HG02610 (cell line): ENCODE results near the gene MUC21.
"Not testable (repeated sequence)": the region's sequence is repeated elsewhere in the genome, so short reads cannot be mapped to it uniquely, and the experiment has no call there.

ENCODE experiments used
- ATAC-seq: cut with Tn5 transposase; IDR thresholded peaks from one replicate; pipeline ENCODE4 v1.9.1; 2021; ENCODE audit warnings: mild to moderate bottlenecking, moderate library complexity; ENCODE audit not compliant: unreplicated experiment

The MUC21 gene

GRCh38 chr6:31005249-31006020 is 21.9 kb downstream of the MUC21 start:
- no peak for ATAC-seq

- ATAC-seq: no peak
Measured at GRCh38 chr6:31007694-31008093, 24.2 kb downstream of the MUC21 start.

- ATAC-seq: no peak
Measured at GRCh38 chr6:31008165-31008564, 24.6 kb downstream of the MUC21 start.

- no peak for ATAC-seq
Measured at GRCh38 chr6:31009731-31010130, 26.2 kb downstream of the MUC21 start.

- ATAC-seq: no peak
Measured at GRCh38 chr6:31010393-31011060, 27.0 kb downstream of the MUC21 start, which contains the start of gene MUC22. Gene MUC22, plus strand, starts transcription at chr6:31010474. Its CDS starts 233 bp downstream, at chr6:31010707.

GRCh38 chr6:31011153-31011552 is 27.6 kb downstream of the MUC21 start:
- ATAC-seq: no peak

- no peak for ATAC-seq
Measured at GRCh38 chr6:31016659-31017299, 33.3 kb downstream of the MUC21 start.

- not testable (repeated sequence) for ATAC-seq
Measured at GRCh38 chr6:31017436-31017835, 33.9 kb downstream of the MUC21 start.

GRCh38 chr6:31020057-31020456 is 36.5 kb downstream of the MUC21 start:
- ATAC-seq: no peak

GRCh38 chr6:31020631-31021255 is 37.2 kb downstream of the MUC21 start:
- ATAC-seq: not testable (repeated sequence)

GRCh38 chr6:31021705-31022531 is 38.4 kb downstream of the MUC21 start:
- not testable (repeated sequence) for ATAC-seq

- no peak for ATAC-seq
Measured at GRCh38 chr6:31025595-31025994, 42.1 kb downstream of the MUC21 start.

GRCh38 chr6:31031095-31031494 is 47.6 kb downstream of the MUC21 start:
- no peak for ATAC-seq

- ATAC-seq: no peak
Measured at GRCh38 chr6:31033075-31033474, 49.6 kb downstream of the MUC21 start.

- ATAC-seq: no peak
Measured at GRCh38 chr6:31035862-31036497, 52.5 kb downstream of the MUC21 start.

- no peak for ATAC-seq
Measured at GRCh38 chr6:31037169-31037568, 53.7 kb downstream of the MUC21 start.

- ATAC-seq: no peak
Measured at GRCh38 chr6:31037682-31038081, 54.2 kb downstream of the MUC21 start.

- no peak for ATAC-seq
Measured at GRCh38 chr6:31038559-31038958, 55.0 kb downstream of the MUC21 start.
